ENCODE results near the gene LTBP1.

The LTBP1 gene

DNA sequence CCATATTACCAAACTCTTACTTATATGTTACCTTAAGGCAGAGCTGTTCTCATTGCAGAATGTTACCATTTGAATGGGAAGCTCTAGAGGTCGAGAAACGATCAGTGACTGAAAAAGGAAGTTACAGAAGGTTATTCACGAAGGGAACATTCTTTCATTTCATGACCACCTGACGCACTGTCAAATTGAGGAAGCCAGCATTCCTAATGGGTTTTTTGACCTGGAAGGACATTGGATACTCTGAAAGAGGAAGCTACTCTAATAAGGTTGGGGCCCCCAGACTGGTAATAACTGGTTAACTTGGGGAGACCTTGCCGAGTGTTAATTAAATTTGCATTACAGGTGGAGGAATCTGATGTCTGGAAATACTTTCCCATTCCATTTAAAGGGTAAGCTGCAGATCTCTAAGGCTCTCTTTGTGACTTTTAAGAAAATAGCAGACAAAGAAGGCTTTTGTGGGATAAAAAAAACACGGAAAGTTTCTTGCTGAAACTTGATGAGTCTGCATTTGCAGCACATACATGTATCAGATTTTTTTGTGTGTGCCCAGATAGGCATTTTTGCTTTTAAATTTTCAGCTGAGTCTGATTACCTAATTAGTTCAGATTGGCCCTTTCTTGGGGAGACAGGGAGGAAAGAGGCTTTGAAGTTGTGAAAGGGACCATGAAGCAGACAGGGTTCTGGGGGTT, 137.1 kb downstream of the LTBP1 start:
- no peak for DNase-seq

GRCh38 chr2:33084433-33084832, 137.7 kb downstream of the LTBP1 start:
- no peak for DNase-seq

DNA sequence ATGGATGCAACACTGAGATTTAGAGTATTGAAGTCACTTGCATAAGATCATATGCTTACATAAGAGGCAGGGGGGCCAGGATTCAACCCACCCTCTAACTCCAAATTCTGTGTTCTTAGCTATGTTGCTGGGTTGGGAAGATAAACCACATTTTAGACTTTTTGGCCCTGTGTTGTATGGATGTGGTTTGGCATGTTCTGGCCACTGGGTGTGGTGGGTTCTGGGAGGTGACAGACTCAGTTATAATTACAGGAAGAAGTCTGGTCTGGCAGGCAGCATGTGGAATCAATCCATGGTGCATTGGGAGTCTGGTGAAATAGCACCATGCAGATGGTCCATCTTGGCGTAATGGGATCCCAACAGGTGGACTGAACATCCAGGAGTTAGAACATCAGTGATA, 138.9 kb downstream of the LTBP1 start:
- no peak for DNase-seq

- no peak for DNase-seq
Measured at GRCh38 chr2:33086400-33087015, 139.8 kb downstream of the LTBP1 start.

GRCh38 chr2:33090553-33091134, 143.9 kb downstream of the LTBP1 start:
- DNase-seq, result no peak

- DNase-seq, result no peak
Measured at GRCh38 chr2:33091541-33092123, 144.9 kb downstream of the LTBP1 start.

DNA sequence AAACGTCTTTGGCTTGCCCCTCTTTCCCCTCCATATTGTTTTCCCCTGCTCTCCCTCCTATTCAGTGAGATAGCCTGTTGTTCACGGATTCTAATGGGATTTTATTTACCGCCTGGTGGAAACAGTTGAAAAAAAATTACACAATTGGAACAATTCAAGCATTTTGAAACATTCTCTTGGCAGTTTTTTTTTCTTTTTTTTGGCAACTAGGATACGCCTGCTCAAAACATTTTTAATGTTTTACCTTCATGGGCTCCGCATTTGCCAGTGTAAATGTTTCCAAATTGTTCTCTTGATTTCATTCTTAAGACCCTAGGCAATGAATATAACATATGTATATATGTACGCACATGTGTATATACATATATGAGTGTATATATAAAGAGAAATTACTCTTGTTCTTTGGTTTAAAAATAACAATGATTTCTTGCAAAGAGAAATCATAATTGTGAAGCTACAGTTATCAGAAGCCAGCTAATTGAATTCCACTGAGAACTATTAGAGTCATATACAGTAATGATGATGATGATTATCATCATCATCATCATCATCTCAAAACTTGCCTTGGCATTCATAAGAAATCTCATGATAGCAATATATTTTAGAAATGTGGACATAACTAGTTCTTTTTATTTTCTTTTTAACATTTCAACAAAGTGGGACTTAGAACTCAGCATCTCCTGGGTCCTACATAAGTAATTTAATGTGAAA, 146.7 kb downstream of the LTBP1 start:
- no peak for DNase-seq

- no peak for DNase-seq
Measured at GRCh38 chr2:33094303-33094702, 147.6 kb downstream of the LTBP1 start.

GRCh38 chr2:33099989-33100388, 153.2 kb downstream of the LTBP1 start:
- no peak for DNase-seq

GRCh38 chr2:33100921-33101320, 154.2 kb downstream of the LTBP1 start:
- no peak for DNase-seq

DNA sequence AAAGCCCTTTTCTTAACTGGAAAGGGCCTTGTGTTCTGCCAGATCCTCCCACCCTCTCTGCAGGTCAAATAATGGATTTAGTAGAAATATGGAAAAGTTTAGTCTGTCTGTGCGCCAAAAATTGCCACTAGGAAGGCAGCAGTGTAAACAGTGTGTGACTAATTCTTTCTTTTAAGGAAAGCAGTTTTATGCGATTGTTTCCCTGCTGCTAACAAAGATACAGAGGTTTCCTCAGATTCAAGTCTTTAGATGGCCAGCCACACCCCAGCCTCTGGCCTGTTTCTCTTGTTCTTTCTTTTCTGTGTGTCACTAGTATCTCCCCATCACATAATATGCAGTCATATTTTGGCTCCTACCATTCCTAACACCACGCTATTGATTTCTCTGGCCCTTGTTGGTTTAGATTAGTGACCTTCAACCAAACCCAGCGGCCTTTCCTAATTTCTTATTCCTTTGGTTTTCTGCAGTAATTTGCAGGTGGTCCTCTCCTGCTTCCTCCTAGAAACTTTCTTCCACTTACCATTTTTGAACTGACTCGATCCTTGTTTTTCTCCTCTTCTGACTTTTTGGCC, 157.4 kb downstream of the LTBP1 start:
- no peak for DNase-seq

- no peak for DNase-seq
Measured at GRCh38 chr2:33104726-33105125, 158.0 kb downstream of the LTBP1 start.

DNA sequence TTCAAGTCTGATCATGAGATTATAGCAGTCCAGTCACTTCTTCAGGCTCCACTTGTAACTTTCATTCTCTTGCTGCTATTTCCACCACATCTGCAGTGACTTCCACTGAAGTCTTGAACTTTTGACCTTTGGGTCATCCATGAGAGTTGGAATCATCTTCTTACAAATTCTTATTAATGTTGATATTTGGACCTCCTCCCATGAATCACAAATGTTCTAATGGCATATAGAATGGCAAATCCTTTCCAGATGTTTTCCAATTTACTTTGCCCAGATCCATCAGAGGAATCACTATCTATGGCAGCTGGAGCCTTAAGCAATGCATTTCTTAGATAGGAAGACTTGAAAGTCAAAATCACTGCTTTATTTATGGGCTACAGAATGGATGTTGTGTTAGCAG, 159.4 kb downstream of the LTBP1 start:
- DNase-seq, result no peak

GRCh38 chr2:33107690-33108482, 161.1 kb downstream of the LTBP1 start:
- DNase-seq, result no peak

- no peak for DNase-seq
Measured at GRCh38 chr2:33108483-33109443, 162.0 kb downstream of the LTBP1 start.

- no peak for DNase-seq
Measured at GRCh38 chr2:33110461-33110860, 163.7 kb downstream of the LTBP1 start.

DNA sequence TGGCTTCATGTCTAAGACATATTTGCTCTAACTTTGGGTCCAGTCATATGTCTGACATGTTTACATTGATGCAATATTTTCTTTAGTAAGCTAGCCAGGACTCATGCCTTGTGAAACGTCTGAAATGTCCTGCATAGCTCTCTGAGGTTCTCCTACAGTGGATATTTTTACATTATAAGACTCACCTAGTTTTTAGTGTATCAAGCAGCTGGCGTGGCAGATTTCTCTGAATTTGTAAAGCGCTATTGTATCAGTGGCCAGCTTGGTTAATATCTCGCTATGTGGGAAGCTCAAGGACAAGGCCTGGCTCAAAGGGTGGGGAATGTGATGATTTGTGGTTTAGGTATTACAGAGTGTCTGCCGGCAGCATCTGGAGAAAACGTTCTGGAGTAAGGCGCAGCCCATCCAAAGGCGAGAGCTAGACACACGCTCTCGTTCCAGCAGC, 164.3 kb downstream of the LTBP1 start:
- no peak for DNase-seq

GRCh38 chr2:33115196-33115595, 168.4 kb downstream of the LTBP1 start:
- DNase-seq, result no peak

DNA sequence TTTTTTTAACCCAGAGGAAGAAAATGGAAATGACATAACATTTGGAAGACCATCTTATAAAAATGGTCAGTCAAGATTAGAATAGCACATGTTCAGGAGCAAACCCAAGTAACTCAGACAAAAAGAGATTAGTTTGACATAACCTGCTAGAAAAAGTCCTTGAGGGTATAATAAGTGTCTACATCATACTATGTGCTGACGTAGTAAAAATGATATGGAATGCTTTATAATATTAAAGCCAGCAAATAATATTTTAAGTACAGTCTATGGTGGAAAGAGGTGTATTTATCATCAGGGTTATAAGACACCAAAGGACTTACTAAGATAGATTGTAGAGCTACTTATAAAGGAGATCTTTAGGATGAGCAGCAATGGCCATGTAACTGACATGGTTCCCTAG, 169.0 kb downstream of the LTBP1 start:
- no peak for DNase-seq

- DNase-seq, result no peak
Measured at GRCh38 chr2:33116799-33117198, 170.0 kb downstream of the LTBP1 start.

- DNase-seq, result no peak
Measured at GRCh38 chr2:33118651-33119050, 171.9 kb downstream of the LTBP1 start.

Data from CD4-positive, alpha-beta T cell treated with Interleukin-6 for 4 hours (primary cell).